GM10248 (cell line): ENCODE data around the gene TXNRD2.
A peak's percentile ranks its signal among the peaks of the same experiment; 100 is the strongest.

Experiments used
- CTCF ChIA-PET: fragments of 300-600 bp; sonication (Branson Sonifier 250); formaldehyde crosslinking; extraction: SDS; loops from one replicate; lab custom pipeline; 2021; ENCODE audit warnings: antibody characterized with exemption; lab: Yijun Ruan, JAX
- POLR2A ChIA-PET: fragments of 350-650 bp; sonication (Branson Sonifier 250); formaldehyde crosslinking; extraction: SDS; loops from one replicate; lab custom pipeline; 2020; ENCODE audit warnings: antibody characterized with exemption; lab: Yijun Ruan, JAX
- DNase-seq: peaks from one replicate; pipeline ENCODE4 v3.0.0; 2012; ENCODE audit errors: extremely low spot score
- CTCF ChIP-seq: IDR thresholded peaks from 2 replicates; pipeline ENCODE4 v1.5.1; 2012; ENCODE audit warnings: mild to moderate bottlenecking, low read depth; ENCODE audit errors: extremely low read depth, missing control alignments, control extremely low read depth

The TXNRD2 gene

GRCh38 chr22:19891317-19892256 is 50.0 kb downstream of the TXNRD2 start:
- POLR2A ChIA-PET, result no interaction called here
- CTCF ChIA-PET, result interaction anchor here (0.7 to 1.7 kb wide), 5 partner anchors 11 to 161 kb away, joined by 3 to 5 read pairs (median 4); no protein-coding TSS in a partner anchor
- no peak for TF ChIP-seq CTCF
- DNase-seq, result peak; percentile 88

- DNase-seq, result no peak
- ChIA-PET CTCF (interaction anchor here (1.0 to 2.2 kb wide), 6 partner anchors 20 to 160 kb away, joined by 3 to 9 read pairs (median 5); no protein-coding TSS in a partner anchor), POLR2A (interaction anchor here (0.6 kb wide), 1 partner anchor 159 kb away, joined by 5 read pairs; no protein-coding TSS in a partner anchor)
- no peak for TF ChIP-seq CTCF
Observed at GRCh38 chr22:19890502-19891316, 50.9 kb downstream of the TXNRD2 start.

GRCh38 chr22:19889951-19890350 is 51.7 kb downstream of the TXNRD2 start:
- CTCF ChIA-PET, result interaction anchor here (1.5 to 2.2 kb wide), 3 partner anchors 21 to 160 kb away, joined by 5 to 9 read pairs (median 8); no protein-coding TSS in a partner anchor

GRCh38 chr22:19888131-19888746 is 53.4 kb downstream of the TXNRD2 start:
- POLR2A ChIA-PET, result interaction anchor here (0.6 kb wide), 1 partner anchor 41 kb away, joined by 4 read pairs; no protein-coding TSS in a partner anchor
- no peak for TF ChIP-seq CTCF
- DNase-seq, result no peak
- CTCF ChIA-PET, result interaction anchor here (1.2 kb wide), 1 partner anchor 22 kb away, joined by 3 read pairs; no protein-coding TSS in a partner anchor

More at GRCh38 chr22:19889951-19890350, 51.7 kb downstream of the TXNRD2 start:
- no peak for DNase-seq
- POLR2A ChIA-PET, result no interaction called here
- TF ChIP-seq CTCF, result no peak

- DNase-seq, result no peak
- ChIA-PET CTCF (interaction anchor here (1.2 to 1.7 kb wide), 3 partner anchors 9 to 157 kb away, joined by 3 to 4 read pairs (median 3); no protein-coding TSS in a partner anchor), POLR2A (no interaction called here)
- no peak for TF ChIP-seq CTCF
Observed at GRCh38 chr22:19887256-19887985, 54.2 kb downstream of the TXNRD2 start.
